PC-9 (cell line): ENCODE results near the gene CFL1. TPM values are rescaled to one million over a fixed set of nuclear protein-coding genes. Genes with fewer than 3 reads are reported as not detected.
A peak's percentile ranks its signal among the peaks of the same experiment; 100 is the strongest.

Source experiments
- BruUV-seq: library from RNA; stranded (reverse); fragments of 400-500 nt; replicated peaks from 2 replicates; lab custom pipeline; 2021; lab: Mats Ljungman, UMichigan
- CTCF ChIA-PET: fragments of 300-600 bp; sonication (Branson Sonifier 250); formaldehyde crosslinking; loops from one replicate; lab custom pipeline; 2022; ENCODE audit warnings: antibody characterized with exemption; lab: Charles Lee
- POLR2A ChIA-PET: fragments of 300-600 bp; sonication (Branson Sonifier 250); formaldehyde crosslinking; loops from one replicate; lab custom pipeline; 2022; ENCODE audit warnings: antibody characterized with exemption; ENCODE audit not compliant: unreplicated experiment; lab: Charles Lee
- DNase-seq, 2 experiments: peaks; one replicate each; pipeline versions ENCODE4 v3.0.0 to v3.0.0-alpha.2; 2015 to 2022; ENCODE audit warnings: mixed read lengths in 1 of 2
- H2AFZ ChIP-seq: fragments of 200-600 bp; sonication (generic); 2 replicates; pipeline ENCODE4 v1.8.1; 2017; ENCODE audit warnings: antibody characterized with exemption
- H3F3A ChIP-seq: fragments of 200-600 bp; sonication (generic); 2 replicates; pipeline ENCODE4 v1.8.1; 2017; ENCODE audit warnings: antibody characterized with exemption, mild to moderate bottlenecking, low read depth; ENCODE audit not compliant: insufficient read depth
- H3K27ac ChIP-seq: fragments of 200-600 bp; sonication (generic); 2 replicates; pipeline ENCODE4 v1.6.1; 2016; ENCODE audit warnings: mixed run types
- H3K27me3 ChIP-seq: fragments of 200-600 bp; sonication (generic); 2 replicates; pipeline ENCODE4 v1.6.1; 2016; ENCODE audit warnings: low read depth, mixed run types; ENCODE audit not compliant: insufficient read depth
- H3K36me3 ChIP-seq: fragments of 200-600 bp; sonication (generic); 2 replicates; pipeline ENCODE4 v1.6.1; 2016; ENCODE audit warnings: low read depth, mixed run types
- H3K4me1 ChIP-seq: fragments of 200-600 bp; sonication (generic); replicated peaks from 2 replicates; pipeline ENCODE4 v1.6.1; 2016; ENCODE audit warnings: mixed run types; ENCODE audit not compliant: insufficient read depth
- H3K4me2 ChIP-seq: fragments of 200-600 bp; sonication (generic); 2 replicates; pipeline ENCODE4 v1.6.1; 2017; ENCODE audit warnings: mixed run types
- H3K4me3 ChIP-seq: fragments of 200-600 bp; sonication (generic); 2 replicates; pipeline ENCODE4 v1.6.1; 2016; ENCODE audit warnings: mixed run types
- H3K79me2 ChIP-seq: fragments of 200-600 bp; sonication (generic); 2 replicates; pipeline ENCODE4 v1.6.1; 2017; ENCODE audit warnings: low read depth, mixed run types
- H3K9me2 ChIP-seq: fragments of 200-600 bp; sonication (generic); 2 replicates; pipeline ENCODE4 v1.8.1; 2017; ENCODE audit warnings: mild to moderate bottlenecking; ENCODE audit not compliant: insufficient read depth
- H3K9me3 ChIP-seq: fragments of 200-600 bp; sonication (generic); 2 replicates; pipeline ENCODE4 v1.8.1; 2016; ENCODE audit warnings: low read depth; ENCODE audit not compliant: insufficient read depth
- H4K20me1 ChIP-seq: fragments of 200-600 bp; sonication (generic); 2 replicates; pipeline ENCODE4 v1.8.1; 2017; ENCODE audit not compliant: insufficient read depth
- CTCF ChIP-seq: fragments of 200-600 bp; sonication (generic); conservative IDR thresholded peaks from 2 replicates; pipeline ENCODE4 v1.6.1; 2017; ENCODE audit warnings: mixed run types, antibody characterized with exemption, mild to moderate bottlenecking, moderate library complexity
- EZH2 ChIP-seq: fragments of 200-600 bp; sonication (generic); IDR thresholded peaks from 2 replicates; pipeline ENCODE4 v1.8.0; 2017; ENCODE audit warnings: antibody characterized with exemption, low read depth
- intact Hi-C: fragments of 100-400 bp; cut with micrococcal nuclease; formaldehyde crosslinking; loops from one replicate; pipeline ENCODE4 v1.10.0; 2022; ENCODE audit not compliant: unreplicated experiment
- total RNA-seq: library from RNA; stranded (reverse); gene quantifications from 2 replicates; pipeline ENCODE4 v1.2.3, GENCODE V29; 2021

Gene CFL1
- total RNA-seq, 1 experiment from 2014 or later: 1,798 TPM

GRCh38 chr11:65885808-65886536, 28.0 kb upstream of the CFL1 start:
- TF ChIP-seq CTCF (no peak), EZH2 (no peak)
- H3K9me2 ChIP-seq: no peaks in the 10 kb centered on the region
- peaks cover 20% of the 10 kb centered on the region for H3K79me2 ChIP-seq
- H3K4me3 ChIP-seq: no peak overlapping the region
- H4K20me1 ChIP-seq: no peaks in the 10 kb centered on the region
- H3K9me3 ChIP-seq: no peaks in the 10 kb centered on the region
- no peak overlapping the region for H2AFZ ChIP-seq
- H3K36me3 ChIP-seq: peaks cover 18% of the 10 kb centered on the region; the same call in 1 of the 2 replicates
- DNase-seq: no peak
- H3F3A ChIP-seq: peaks cover 46% of the 10 kb centered on the region; the same call in 1 of the 2 replicates
- 0 out of 2 replicates have a peak overlapping the region, but pooled peaks have one; percentile 98 for H3K4me2 ChIP-seq
- no peaks in the 10 kb centered on the region for H3K27me3 ChIP-seq
- ChIA-PET POLR2A (no interaction called here), CTCF (interaction anchor here (0.7 to 1.8 kb wide), 6 partner anchors 12 to 160 kb away, joined by 4 to 11 read pairs (median 8); no protein-coding TSS in a partner anchor)
- intact Hi-C loops: loop anchor here (5.0 to 10.0 kb wide), 2 partner anchors 179 to 249 kb away; partner anchors contain the start of gene SIPA1
- BruUV-seq: no TSS peak
- no peak overlapping the region for H3K27ac ChIP-seq
- peaks cover 28% of the 10 kb centered on the region for H3K4me1 ChIP-seq

GRCh38 chr11:65885231-65885630, 27.3 kb upstream of the CFL1 start:
- Histone ChIP-seq H3K9me2 (no peaks in the 10 kb centered on the region), H2AFZ (no peak overlapping the region), H3K36me3 (peaks cover 18% of the 10 kb centered on the region; the same call in 1 of the 2 replicates), H3K4me3 (no peak overlapping the region), H3F3A (peaks cover 42% of the 10 kb centered on the region; the same call in 1 of the 2 replicates), H3K27ac (no peak overlapping the region), H4K20me1 (no peaks in the 10 kb centered on the region), H3K4me1 (peaks cover 28% of the 10 kb centered on the region), H3K79me2 (peaks cover 16% of the 10 kb centered on the region), H3K9me3 (no peaks in the 10 kb centered on the region), H3K4me2 (no peak overlapping the region), H3K27me3 (no peaks in the 10 kb centered on the region)
- TF ChIP-seq EZH2: no peak
- no peak for TF ChIP-seq CTCF
- intact Hi-C loops: loop anchor here (5.0 to 10.0 kb wide), 2 partner anchors 180 to 248 kb away; partner anchors contain the start of gene SIPA1
- DNase-seq: no peak
- BruUV-seq: no TSS peak
- ChIA-PET CTCF (interaction anchor here (0.6 to 1.9 kb wide), 13 partner anchors 13 to 247 kb away, joined by 3 to 11 read pairs (median 5); partner anchors contain the start of genes KAT5 and SIPA1), POLR2A (interaction anchor here (0.5 to 1.0 kb wide), 7 partner anchors 14 to 1484 kb away, joined by 3 to 14 read pairs (median 5); no protein-coding TSS in a partner anchor)

GRCh38 chr11:65884716-65885092, 26.7 kb upstream of the CFL1 start:
- Histone ChIP-seq H3K27me3 (no peaks in the 10 kb centered on the region), H3K9me2 (no peaks in the 10 kb centered on the region), H3K4me1 (peaks cover 22% of the 10 kb centered on the region), H3K79me2 (peaks cover 16% of the 10 kb centered on the region), H3K4me2 (no peak overlapping the region), H2AFZ (no peak overlapping the region), H3F3A (peaks cover 37% of the 10 kb centered on the region; the same call in 1 of the 2 replicates), H3K27ac (no peak overlapping the region), H3K4me3 (no peak overlapping the region), H4K20me1 (no peaks in the 10 kb centered on the region), H3K9me3 (no peaks in the 10 kb centered on the region), H3K36me3 (peaks cover 18% of the 10 kb centered on the region; the same call in 1 of the 2 replicates)
- ChIA-PET CTCF (interaction anchor here (0.5 to 1.9 kb wide), 15 partner anchors 13 to 486 kb away, joined by 3 to 11 read pairs (median 5); partner anchors contain the start of genes KAT5 and SIPA1), POLR2A (interaction anchor here (0.5 to 1.0 kb wide), 8 partner anchors 13 to 1483 kb away, joined by 3 to 14 read pairs (median 4); no protein-coding TSS in a partner anchor)
- BruUV-seq: no TSS peak
- intact Hi-C loops: loop anchor here (1.0 to 10.0 kb wide), 4 partner anchors 105 to 247 kb away; partner anchors contain the start of gene SIPA1
- TF ChIP-seq EZH2 (no peak), CTCF (peak; percentile 98)
- peak; percentile 58 to 85 for DNase-seq
